IMR-90 (cell line): ENCODE measurements around the gene TRIP11. TPM values are rescaled to one million over a fixed set of nuclear protein-coding genes. Genes with fewer than 3 reads are reported as not detected.
"Not testable (repeated sequence)": the region's sequence is repeated elsewhere in the genome, so short reads cannot be mapped to it uniquely, and the experiment has no call there.

Source experiments
- ATAC-seq: fragments of 200-7000 bp; cut with Tn5 transposase; 2 replicates; pipeline ENCODE4 v1.9.1; 2020; ENCODE audit warnings: low read depth, mild to moderate bottlenecking, moderate library complexity
- BruUV-seq: library from RNA; stranded (reverse); fragments of 400-500 nt; replicated peaks from 2 replicates; lab custom pipeline; 2021; lab: Mats Ljungman, UMichigan
- CTCF ChIA-PET: fragments of 300-600 bp; formaldehyde crosslinking; extraction: SDS; loops from one replicate; lab custom pipeline; 2021; ENCODE audit warnings: antibody characterized with exemption; lab: Yijun Ruan, JAX
- POLR2A ChIA-PET: fragments of 300-600 bp; sonication (Branson Sonifier 250); formaldehyde crosslinking; loops from one replicate; lab custom pipeline; 2022; ENCODE audit warnings: antibody characterized with exemption; ENCODE audit not compliant: unreplicated experiment; lab: Charles Lee
- DNase-seq: peaks from one replicate; pipeline ENCODE4 v3.0.0; 2013
- H2AFZ ChIP-seq: replicated peaks from 2 replicates; pipeline ENCODE3; 2013; ENCODE audit warnings: low read length, mild to moderate bottlenecking; ENCODE audit not compliant: poor library complexity
- H2AK5ac ChIP-seq: 2 replicates; pipeline ENCODE4 v1.6.1; 2013; ENCODE audit warnings: low read depth, low read length, inconsistent platforms
- H2AK9ac ChIP-seq: replicated peaks from 2 replicates; pipeline ENCODE3; 2013; ENCODE audit warnings: mild to moderate bottlenecking, low read depth, low read length, moderate library complexity; ENCODE audit not compliant: poor library complexity
- H2BK120ac ChIP-seq: 2 replicates; pipeline ENCODE4 v1.6.1; 2013; ENCODE audit warnings: low read depth, low read length, inconsistent platforms
- H2BK15ac ChIP-seq: 3 replicates; pipeline ENCODE4 v1.6.1; 2013; ENCODE audit warnings: low read depth, low read length, inconsistent platforms
- H2BK20ac ChIP-seq: 2 replicates; pipeline ENCODE4 v1.6.1; 2013; ENCODE audit warnings: low read depth, mild to moderate bottlenecking, inconsistent platforms, low read length, moderate library complexity
- H2BK5ac ChIP-seq: 2 replicates; pipeline ENCODE4 v1.6.1; 2013; ENCODE audit warnings: mild to moderate bottlenecking, low read depth, low read length, inconsistent platforms; ENCODE audit not compliant: poor library complexity, severe bottlenecking
- H3K14ac ChIP-seq: replicated peaks from 2 replicates; pipeline ENCODE4 v1.6.1; 2013; ENCODE audit warnings: low read depth, low read length, inconsistent platforms
- H3K18ac ChIP-seq: 2 replicates; pipeline ENCODE4 v1.6.1; 2013; ENCODE audit warnings: low read depth, low read length, control low read depth
- H3K23ac ChIP-seq: 2 replicates; pipeline ENCODE4 v1.6.1; 2013; ENCODE audit warnings: low read depth, low read length, inconsistent platforms
- H3K27ac ChIP-seq: 2 replicates; pipeline ENCODE4 v1.5.1; 2013; ENCODE audit warnings: mild to moderate bottlenecking, control low read depth, low read length; ENCODE audit not compliant: insufficient read depth
- H3K27me3 ChIP-seq: 2 replicates; pipeline ENCODE4 v1.6.1; 2013; ENCODE audit warnings: low read length; ENCODE audit not compliant: control insufficient read depth, insufficient read depth
- H3K36me3 ChIP-seq: 2 replicates; pipeline ENCODE4 v1.6.1; 2013; ENCODE audit warnings: low read length, mixed read lengths; ENCODE audit not compliant: control insufficient read depth, insufficient read depth
- H3K4ac ChIP-seq: 2 replicates; pipeline ENCODE4 v1.6.1; 2013; ENCODE audit warnings: low read depth, low read length, inconsistent platforms
- H3K4me1 ChIP-seq: 2 replicates; pipeline ENCODE4 v1.6.1; 2013; ENCODE audit warnings: low read length, mixed read lengths; ENCODE audit not compliant: control insufficient read depth, insufficient read depth
- H3K4me2 ChIP-seq: 2 replicates; pipeline ENCODE4 v1.6.1; 2013; ENCODE audit warnings: low read depth, mild to moderate bottlenecking, control low read depth, low read length, moderate library complexity
- H3K4me3 ChIP-seq: 2 replicates; pipeline ENCODE4 v1.5.1; 2013; ENCODE audit warnings: low read depth, mild to moderate bottlenecking, control low read depth, low read length, moderate library complexity; ENCODE audit not compliant: insufficient read depth
- H3K56ac ChIP-seq: 2 replicates; pipeline ENCODE4 v1.6.1; 2013; ENCODE audit warnings: low read length, inconsistent platforms; ENCODE audit not compliant: insufficient read depth; ENCODE audit errors: extremely low read depth
- H3K79me1 ChIP-seq, 2 experiments: 2 replicates each; pipeline ENCODE4 v1.6.1; 2013; ENCODE audit warnings: low read length in 2 of 2, inconsistent platforms in 1 of 2, low read depth in 1 of 2
- H3K9ac ChIP-seq: 2 replicates; pipeline ENCODE4 v1.6.1; 2013; ENCODE audit warnings: low read depth, low read length, control low read depth
- H3K9me1 ChIP-seq: 2 replicates; pipeline ENCODE4 v1.6.1; 2013; ENCODE audit warnings: low read length, inconsistent platforms; ENCODE audit not compliant: insufficient read depth
- H3K9me3 ChIP-seq: 2 replicates; pipeline ENCODE4 v1.6.1; 2013; ENCODE audit warnings: low read length; ENCODE audit not compliant: control insufficient read depth, insufficient read depth
- H4K20me1 ChIP-seq: 2 replicates; pipeline ENCODE4 v1.6.1; 2013; ENCODE audit warnings: low read length, inconsistent platforms; ENCODE audit not compliant: insufficient read depth
- H4K5ac ChIP-seq: 2 replicates; pipeline ENCODE4 v1.6.1; 2013; ENCODE audit warnings: mild to moderate bottlenecking, low read depth, low read length, control low read depth
- H4K8ac ChIP-seq, 2 experiments: 2 replicates each; pipeline ENCODE4 v1.6.1; 2013; ENCODE audit warnings: low read depth in 2 of 2, low read length in 2 of 2, control low read depth in 1 of 2, inconsistent platforms in 1 of 2
- H4K91ac ChIP-seq: 2 replicates; pipeline ENCODE4 v1.6.1; 2013; ENCODE audit warnings: low read depth, low read length, inconsistent platforms; ENCODE audit not compliant: insufficient read depth
- CHD1 ChIP-seq: IDR thresholded peaks from 2 replicates; pipeline ENCODE4 v1.6.1; 2012; ENCODE audit warnings: low read depth, low read length, improper control_type of control experiment
- MAFK ChIP-seq: IDR thresholded peaks from 2 replicates; pipeline ENCODE4 v1.6.1; 2012; ENCODE audit warnings: low read depth, low read length, improper control_type of control experiment
- MXI1 ChIP-seq: IDR thresholded peaks from 2 replicates; pipeline ENCODE4 v1.6.1; 2012; ENCODE audit warnings: low read depth, mild to moderate bottlenecking, low read length, moderate library complexity, borderline replicate concordance
- NFE2L2 ChIP-seq: fragments of 150-350 bp; IDR thresholded peaks from 2 replicates; pipeline ENCODE4 v1.6.1; 2016; ENCODE audit warnings: low read depth, mild to moderate bottlenecking, low read length
- RFX5 ChIP-seq: IDR thresholded peaks from 2 replicates; pipeline ENCODE4 v1.8.0; 2012; ENCODE audit warnings: low read depth, mild to moderate bottlenecking, low read length, moderate library complexity
- WGBS, 2 experiments: methylation state at CpG; one replicate each; pipeline versions ENCODE4 v1.1.5 to v1.1.7; 2013; ENCODE audit warnings: missing lambda C conversion rate in 2 of 2; ENCODE audit not compliant: insufficient read length in 1 of 2; ENCODE audit errors: extremely low coverage in 2 of 2; 5-methylcytosine and 5-hydroxymethylcytosine counted together
- dilution Hi-C: fragments of 300-500 bp; cut with HindIII; formaldehyde crosslinking; loops from one replicate; pipeline ENCODE4 v1.14.3; 2018; ENCODE audit warnings: low sequenced_read_pairs; ENCODE audit not compliant: unreplicated experiment
- in situ Hi-C: fragments of 300-500 bp; cut with MboI; formaldehyde crosslinking; loops from 3 replicates; pipeline ENCODE4 v1.14.3; 2019; ENCODE audit warnings: low sequenced_read_pairs, inconsistent platforms, mixed read lengths
- intact Hi-C: fragments of 100-400 bp; cut with micrococcal nuclease; formaldehyde crosslinking; loops from 2 replicates; pipeline ENCODE4 v1.10.0; 2022
- polyA plus RNA-seq, 3 experiments: library from polyadenylated mRNA; depleted of rRNA; stranded (reverse); fragments of >200 nt; gene quantifications; 2 replicates each; pipeline ENCODE4 v1.2.3, GENCODE V29; 2012; ENCODE audit warnings: low replicate concordance in 1 of 3
- total RNA-seq: library from RNA; depleted of rRNA; stranded (reverse); fragments of >200 nt; gene quantifications from 2 replicates; pipeline ENCODE4 v1.2.3, GENCODE V29; 2012
- TF ChIP-seq, protein P1 (sequence below): fragments of 150-350 bp; IDR thresholded peaks from 2 replicates; pipeline ENCODE4 v1.6.1; 2017; ENCODE audit warnings: mild to moderate bottlenecking, antibody characterized with exemption, low read length, low read depth

The TRIP11 gene
- total and polyA plus RNA-seq, 2 of the 4 experiments (the other 2 are of a cell fraction) = 6.8 to 83.5 TPM

DNA sequence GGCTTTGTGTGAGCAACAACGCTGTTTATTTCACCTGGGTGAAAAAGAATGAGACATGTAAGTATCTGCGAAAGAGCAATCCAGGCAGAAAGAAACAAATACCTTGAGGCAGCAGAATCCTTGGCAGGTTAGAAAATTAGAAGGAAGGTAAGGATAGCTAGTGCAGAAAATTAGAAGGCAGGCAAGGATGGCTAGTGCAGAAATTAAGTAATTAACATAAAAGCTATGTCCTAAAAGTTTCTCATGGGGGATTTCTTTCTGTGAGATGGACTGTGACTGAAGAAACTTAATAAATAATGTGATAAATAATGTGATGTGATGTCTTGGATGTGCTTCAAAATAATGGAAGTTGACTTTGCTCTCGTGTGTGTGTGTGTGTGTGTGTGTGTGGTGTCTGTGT lies 9.9 kb upstream of the TRIP11 start:
- Histone ChIP-seq H3K4me1 (no peaks in the 10 kb centered on the region), H3K14ac (no peak overlapping the region), H4K20me1 (no peaks in the 10 kb centered on the region), H2BK20ac (no peak overlapping the region), H3K56ac (no peak overlapping the region), H3K36me3 (no peaks in the 10 kb centered on the region), H3K4me3 (no peak overlapping the region), H3K27me3 (no peaks in the 10 kb centered on the region), H3K4ac (no peak overlapping the region), H3K4me2 (no peak overlapping the region), H2BK15ac (no peak overlapping the region), H2BK120ac (no peak overlapping the region), H2AFZ (no peak overlapping the region), H3K9me1 (no peaks in the 10 kb centered on the region), H4K8ac (no peak overlapping the region), H3K9ac (no peak overlapping the region), H3K27ac (no peak overlapping the region), H2AK5ac (no peak overlapping the region), H3K23ac (no peak overlapping the region), H4K5ac (no peak overlapping the region), H3K18ac (no peak overlapping the region), H2BK5ac (no peak overlapping the region), H3K79me1 (no peaks in the 10 kb centered on the region), H4K91ac (no peak overlapping the region), H3K9me3 (peaks cover 4% of the 10 kb centered on the region; the same call in 1 of the 2 replicates), H2AK9ac (no peak overlapping the region)
- BruUV-seq = no TSS peak
- ChIA-PET CTCF (no interaction called here), POLR2A (no interaction called here)
- in situ Hi-C loops = no loop called here
- intact Hi-C loops = no loop called here
- WGBS, 2 experiments = 70% methylated on average over 1 of the region's 3 CpGs; no CpG with 5 or more reads in 1 of the 2 experiments
- dilution Hi-C loops = no loop called here
- ATAC-seq = no peak
- DNase-seq = no peak
- TF ChIP-seq, protein P1, sequence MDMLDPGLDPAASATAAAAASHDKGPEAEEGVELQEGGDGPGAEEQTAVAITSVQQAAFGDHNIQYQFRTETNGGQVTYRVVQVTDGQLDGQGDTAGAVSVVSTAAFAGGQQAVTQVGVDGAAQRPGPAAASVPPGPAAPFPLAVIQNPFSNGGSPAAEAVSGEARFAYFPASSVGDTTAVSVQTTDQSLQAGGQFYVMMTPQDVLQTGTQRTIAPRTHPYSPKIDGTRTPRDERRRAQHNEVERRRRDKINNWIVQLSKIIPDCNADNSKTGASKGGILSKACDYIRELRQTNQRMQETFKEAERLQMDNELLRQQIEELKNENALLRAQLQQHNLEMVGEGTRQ = no peak
- TF ChIP-seq MAFK = no peak
- TF ChIP-seq NFE2L2 = no peak
- no peak for TF ChIP-seq MXI1
- no peak for TF ChIP-seq CHD1
- no peak for TF ChIP-seq RFX5

DNA sequence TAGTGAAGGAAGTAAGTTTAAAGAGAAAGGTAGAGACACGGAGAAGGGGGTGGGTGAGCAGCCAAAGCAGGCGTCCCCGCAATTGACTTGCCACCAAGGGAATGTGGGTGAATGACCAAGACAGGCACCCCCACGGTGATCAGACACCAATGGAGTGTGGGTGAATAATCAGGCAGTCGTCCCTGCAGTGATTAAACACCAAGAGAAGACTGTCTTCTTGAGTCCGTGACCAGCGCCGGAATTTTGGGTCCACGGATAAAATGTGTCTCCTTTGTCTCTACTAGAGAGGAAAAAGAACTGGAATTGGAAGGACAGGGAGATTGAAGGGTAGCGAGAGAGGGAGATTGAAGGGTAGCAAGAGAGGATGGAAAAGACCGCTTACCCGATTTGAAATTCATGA lies 9.4 kb upstream of the TRIP11 start:
- H4K8ac ChIP-seq, H3K23ac ChIP-seq, in situ Hi-C loops, H2BK20ac ChIP-seq, H3K14ac ChIP-seq, ATAC-seq, CTCF ChIA-PET, H2AK9ac ChIP-seq, H3K79me1 ChIP-seq, H3K9me1 ChIP-seq, DNase-seq, H3K4me2 ChIP-seq, H3K56ac ChIP-seq, dilution Hi-C loops, H3K9ac ChIP-seq, H3K4me3 ChIP-seq, H3K4ac ChIP-seq, H3K18ac ChIP-seq, H3K27me3 ChIP-seq, H2BK15ac ChIP-seq, H2BK5ac ChIP-seq, H3K9me3 ChIP-seq, H3K4me1 ChIP-seq, POLR2A ChIA-PET, H2AK5ac ChIP-seq, H4K91ac ChIP-seq, H3K36me3 ChIP-seq, BruUV-seq, H4K5ac ChIP-seq, intact Hi-C loops, H4K20me1 ChIP-seq, H2BK120ac ChIP-seq, H2AFZ ChIP-seq, H3K27ac ChIP-seq: not testable (repeated sequence)
- WGBS, 2 experiments = 90% methylated on average over 9 of the region's 12 CpGs; no CpG with 5 or more reads in 1 of the 2 experiments
